ENCODE measurements around the gene HMCN1.

Gene HMCN1

GRCh38 chr1:185735701-185736064, 1.5 kb downstream of the HMCN1 start:
- no peaks in the 10 kb centered on the region for H3K79me2 ChIP-seq (ENCODE audit: insufficient read depth, low read length)

GRCh38 chr1:185739967-185740366, 5.8 kb downstream of the HMCN1 start:
- Histone ChIP-seq H3K9ac (ENCODE audit: low read length) (no peak overlapping the region), H3F3A (ENCODE audit: insufficient read depth) (no peaks in the 10 kb centered on the region), H3K9me3 (ENCODE audit: insufficient read depth, low read length) (no peaks in the 10 kb centered on the region), H3K27ac (ENCODE audit: low read depth, low read length) (no peak overlapping the region), H3K4me3 (ENCODE audit: insufficient read depth, low read length, poor library complexity, severe bottlenecking) (no peak overlapping the region), H3K79me2 (ENCODE audit: insufficient read depth, low read length) (no peaks in the 10 kb centered on the region), H2AFZ (ENCODE audit: low read depth, low read length, severe bottlenecking) (no peak overlapping the region), H3K9me2 (replicated peaks; ENCODE audit: insufficient read depth, low read length) (no peaks in the 10 kb centered on the region), H3K27me3 (ENCODE audit: low read length) (no peaks in the 10 kb centered on the region), H3K36me3 (ENCODE audit: low read length) (no peaks in the 10 kb centered on the region), H3K4me2 (ENCODE audit: low read depth, low read length, poor library complexity, severe bottlenecking) (no peak overlapping the region), H4K20me1 (ENCODE audit: low read depth, low read length) (no peaks in the 10 kb centered on the region)
- TF ChIP-seq EZH2phosphoT487 (conservative IDR thresholded peaks at IDR 0.05; ENCODE audit: low read length), result no peak
- TF ChIP-seq CTCF (IDR thresholded peaks at IDR 0.05; ENCODE audit: insufficient read depth, low read length, poor library complexity, severe bottlenecking), result no peak

More at GRCh38 chr1:185735701-185736064, 1.5 kb downstream of the HMCN1 start:
- no peaks in the 10 kb centered on the region for H3F3A ChIP-seq (ENCODE audit: insufficient read depth)
- H3K9me2 ChIP-seq (replicated peaks; ENCODE audit: insufficient read depth, low read length), result no peaks in the 10 kb centered on the region
- H3K27ac ChIP-seq (ENCODE audit: low read depth, low read length), result no peak overlapping the region
- H3K9ac ChIP-seq (ENCODE audit: low read length), result no peak overlapping the region
- H3K4me3 ChIP-seq (ENCODE audit: insufficient read depth, low read length, poor library complexity, severe bottlenecking), result no peak overlapping the region
- no peaks in the 10 kb centered on the region for H3K9me3 ChIP-seq (ENCODE audit: insufficient read depth, low read length)
- no peaks in the 10 kb centered on the region for H3K27me3 ChIP-seq (ENCODE audit: low read length)
- no peak overlapping the region for H3K4me2 ChIP-seq (ENCODE audit: low read depth, low read length, poor library complexity, severe bottlenecking)
- H2AFZ ChIP-seq (ENCODE audit: low read depth, low read length, severe bottlenecking), result no peak overlapping the region
- H3K36me3 ChIP-seq (ENCODE audit: low read length), result no peaks in the 10 kb centered on the region
- H4K20me1 ChIP-seq (ENCODE audit: low read depth, low read length), result no peaks in the 10 kb centered on the region
- TF ChIP-seq CTCF (IDR thresholded peaks at IDR 0.05; ENCODE audit: insufficient read depth, low read length, poor library complexity, severe bottlenecking) (no peak), EZH2phosphoT487 (conservative IDR thresholded peaks at IDR 0.05; ENCODE audit: low read length) (no peak)

- Histone ChIP-seq H3K27ac (ENCODE audit: low read depth, low read length) (no peak overlapping the region), H3K4me2 (ENCODE audit: low read depth, low read length, poor library complexity, severe bottlenecking) (no peak overlapping the region), H3K79me2 (ENCODE audit: insufficient read depth, low read length) (no peaks in the 10 kb centered on the region), H2AFZ (ENCODE audit: low read depth, low read length, severe bottlenecking) (no peak overlapping the region), H3K9ac (ENCODE audit: low read length) (no peak overlapping the region), H3K27me3 (ENCODE audit: low read length) (no peaks in the 10 kb centered on the region), H3K36me3 (ENCODE audit: low read length) (no peaks in the 10 kb centered on the region), H4K20me1 (ENCODE audit: low read depth, low read length) (no peaks in the 10 kb centered on the region), H3F3A (ENCODE audit: insufficient read depth) (no peaks in the 10 kb centered on the region), H3K9me3 (ENCODE audit: insufficient read depth, low read length) (no peaks in the 10 kb centered on the region), H3K4me3 (ENCODE audit: insufficient read depth, low read length, poor library complexity, severe bottlenecking) (no peak overlapping the region), H3K9me2 (replicated peaks; ENCODE audit: insufficient read depth, low read length) (no peaks in the 10 kb centered on the region)
- no peak for TF ChIP-seq CTCF (IDR thresholded peaks at IDR 0.05; ENCODE audit: insufficient read depth, low read length, poor library complexity, severe bottlenecking)
- TF ChIP-seq EZH2phosphoT487 (conservative IDR thresholded peaks at IDR 0.05; ENCODE audit: low read length), result no peak
These were observed 7.4 kb downstream of the HMCN1 start for GRCh38 chr1:185741551-185741950.
